ENCODE measurements around the gene ING5.

The ING5 gene

DNA sequence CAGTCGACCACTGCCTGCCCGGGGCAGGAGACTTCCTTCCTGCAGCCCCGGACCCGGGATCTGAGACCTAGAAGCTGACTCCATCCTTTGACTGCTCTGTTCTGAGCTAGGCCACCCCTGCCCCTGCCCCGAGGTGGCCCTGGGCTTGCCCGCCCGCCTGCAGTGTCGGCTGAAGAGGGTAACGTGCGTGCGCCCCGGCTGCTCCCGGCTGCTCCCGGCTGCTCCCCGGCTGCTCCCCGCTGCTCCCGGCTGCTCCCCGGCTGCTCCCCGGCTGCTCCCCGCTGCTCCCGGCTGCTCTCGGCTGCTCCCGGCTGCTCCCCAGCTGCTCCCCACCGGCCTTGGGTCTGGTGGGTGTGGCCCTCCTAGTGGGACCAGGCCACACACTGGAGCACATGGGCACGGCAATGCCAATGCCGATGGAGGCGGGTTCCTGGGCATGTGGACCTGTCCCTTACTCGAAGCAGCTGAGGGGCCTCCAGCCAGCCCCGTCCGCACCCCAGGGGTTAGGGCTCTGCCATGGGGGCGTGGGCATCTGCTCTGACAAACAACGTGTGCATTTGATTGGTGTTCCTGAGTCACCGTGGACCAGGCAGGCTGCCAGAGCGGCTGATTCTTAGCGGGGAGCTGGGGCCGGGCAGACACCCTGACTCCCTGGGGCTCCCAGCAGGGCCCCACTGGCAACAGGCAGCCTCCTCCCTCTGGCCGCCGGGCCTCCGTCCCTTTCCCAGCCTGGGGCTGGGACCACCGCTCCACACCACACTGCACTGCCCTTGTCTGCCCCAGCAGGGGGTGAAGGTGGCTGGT is 72.8 kb downstream of the ING5 start:
- H3K4me2 ChIP-seq (ENCODE audit: low read depth, low read length, poor library complexity, severe bottlenecking) = no peak overlapping the region
- H3K9ac ChIP-seq (ENCODE audit: low read length) = no peak overlapping the region
- no peaks in the 10 kb centered on the region for H3K9me2 ChIP-seq (replicated peaks; ENCODE audit: insufficient read depth, low read length)
- H3K36me3 ChIP-seq (ENCODE audit: low read length) = no peaks in the 10 kb centered on the region
- no peak overlapping the region for H3K27ac ChIP-seq (ENCODE audit: low read depth, low read length)
- H3F3A ChIP-seq (ENCODE audit: insufficient read depth) = no peaks in the 10 kb centered on the region
- TF ChIP-seq EZH2phosphoT487 (conservative IDR thresholded peaks at IDR 0.05; ENCODE audit: low read length) = no peak
- H3K79me2 ChIP-seq (ENCODE audit: insufficient read depth, low read length) = no peaks in the 10 kb centered on the region
- H2AFZ ChIP-seq (ENCODE audit: low read depth, low read length, severe bottlenecking) = no peak overlapping the region
- no peaks in the 10 kb centered on the region for H4K20me1 ChIP-seq (ENCODE audit: low read depth, low read length)
- no peak overlapping the region for H3K4me3 ChIP-seq (ENCODE audit: insufficient read depth, low read length, poor library complexity, severe bottlenecking)
- H3K9me3 ChIP-seq (ENCODE audit: insufficient read depth, low read length) = no peaks in the 10 kb centered on the region
- H3K27me3 ChIP-seq (ENCODE audit: low read length) = no peaks in the 10 kb centered on the region

DNA sequence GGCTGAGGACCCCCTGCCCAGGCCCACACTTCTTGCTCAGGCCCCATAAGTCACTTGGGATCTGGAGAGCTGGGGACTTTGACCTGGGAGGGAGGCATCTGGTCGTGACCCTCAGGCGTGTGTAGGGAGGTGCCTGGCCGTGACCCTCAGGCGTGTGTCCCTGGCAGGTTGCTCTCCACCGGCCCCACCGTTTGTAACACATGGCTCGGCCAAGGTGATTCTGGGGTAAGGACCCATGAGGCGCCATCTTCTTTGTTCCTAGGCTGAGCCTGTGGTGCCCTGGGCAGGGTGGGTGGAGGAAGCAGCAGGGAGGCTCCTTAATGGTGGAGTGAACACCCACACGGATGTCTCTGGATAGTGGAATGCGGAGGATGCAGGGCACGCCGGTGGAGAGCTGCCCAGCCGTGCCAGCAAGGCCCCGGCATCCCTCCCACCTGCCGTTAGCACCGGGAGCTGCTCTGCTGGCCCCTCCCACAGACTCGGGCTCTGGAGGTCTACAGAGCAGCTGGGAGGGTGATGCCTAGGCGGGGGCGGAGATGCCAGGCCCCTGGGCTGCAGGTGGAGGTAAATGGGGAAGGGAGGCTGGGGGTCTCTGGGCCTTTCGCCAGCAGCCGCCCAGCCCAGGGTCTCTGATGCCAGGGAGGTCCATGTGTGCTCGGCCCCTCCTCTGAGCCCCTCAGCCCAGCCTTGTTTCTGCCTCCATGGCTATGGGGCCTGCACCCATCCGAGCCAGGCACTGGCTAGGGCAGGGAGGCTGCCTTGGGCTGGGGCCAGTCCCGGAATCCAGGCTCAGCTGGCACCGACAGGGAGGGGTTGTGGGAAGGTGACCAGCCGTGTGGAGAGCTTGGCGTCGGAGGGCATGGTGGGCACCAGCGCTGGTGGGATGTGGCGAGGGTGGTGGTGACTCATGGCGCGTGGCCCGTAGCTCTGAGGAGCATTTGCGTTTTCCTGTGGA is 73.7 kb downstream of the ING5 start:
- Histone ChIP-seq H3K4me2 (ENCODE audit: low read depth, low read length, poor library complexity, severe bottlenecking) (no peak overlapping the region), H3K79me2 (ENCODE audit: insufficient read depth, low read length) (no peaks in the 10 kb centered on the region), H3K9me3 (ENCODE audit: insufficient read depth, low read length) (no peaks in the 10 kb centered on the region), H3K9ac (ENCODE audit: low read length) (no peak overlapping the region), H3K36me3 (ENCODE audit: low read length) (no peaks in the 10 kb centered on the region), H3K9me2 (replicated peaks; ENCODE audit: insufficient read depth, low read length) (no peaks in the 10 kb centered on the region), H4K20me1 (ENCODE audit: low read depth, low read length) (no peaks in the 10 kb centered on the region), H3K27ac (ENCODE audit: low read depth, low read length) (no peak overlapping the region), H3K27me3 (ENCODE audit: low read length) (no peaks in the 10 kb centered on the region), H2AFZ (ENCODE audit: low read depth, low read length, severe bottlenecking) (no peak overlapping the region), H3F3A (ENCODE audit: insufficient read depth) (no peaks in the 10 kb centered on the region), H3K4me3 (ENCODE audit: insufficient read depth, low read length, poor library complexity, severe bottlenecking) (no peak overlapping the region)
- TF ChIP-seq, protein P1, sequence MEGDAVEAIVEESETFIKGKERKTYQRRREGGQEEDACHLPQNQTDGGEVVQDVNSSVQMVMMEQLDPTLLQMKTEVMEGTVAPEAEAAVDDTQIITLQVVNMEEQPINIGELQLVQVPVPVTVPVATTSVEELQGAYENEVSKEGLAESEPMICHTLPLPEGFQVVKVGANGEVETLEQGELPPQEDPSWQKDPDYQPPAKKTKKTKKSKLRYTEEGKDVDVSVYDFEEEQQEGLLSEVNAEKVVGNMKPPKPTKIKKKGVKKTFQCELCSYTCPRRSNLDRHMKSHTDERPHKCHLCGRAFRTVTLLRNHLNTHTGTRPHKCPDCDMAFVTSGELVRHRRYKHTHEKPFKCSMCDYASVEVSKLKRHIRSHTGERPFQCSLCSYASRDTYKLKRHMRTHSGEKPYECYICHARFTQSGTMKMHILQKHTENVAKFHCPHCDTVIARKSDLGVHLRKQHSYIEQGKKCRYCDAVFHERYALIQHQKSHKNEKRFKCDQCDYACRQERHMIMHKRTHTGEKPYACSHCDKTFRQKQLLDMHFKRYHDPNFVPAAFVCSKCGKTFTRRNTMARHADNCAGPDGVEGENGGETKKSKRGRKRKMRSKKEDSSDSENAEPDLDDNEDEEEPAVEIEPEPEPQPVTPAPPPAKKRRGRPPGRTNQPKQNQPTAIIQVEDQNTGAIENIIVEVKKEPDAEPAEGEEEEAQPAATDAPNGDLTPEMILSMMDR (IDR thresholded peaks at IDR 0.05; ENCODE audit: insufficient read depth, low read length, poor library complexity, severe bottlenecking) = no peak
- TF ChIP-seq EZH2phosphoT487 (conservative IDR thresholded peaks at IDR 0.05; ENCODE audit: low read length) = no peak

GRCh38 chr2:241776336-241777169 is 74.7 kb downstream of the ING5 start, which contains the start of gene GAL3ST2:
GAL3ST2 (plus strand) TSS chr2:241776822; CDS start chr2:241776956, 134 bp downstream.
- no peak within 1 kb of the TSS for H2AFZ ChIP-seq (ENCODE audit: low read depth, low read length, severe bottlenecking)
- H3K9me3 ChIP-seq (ENCODE audit: insufficient read depth, low read length) = no peaks in the 10 kb centered on the region; the same call in 1 of the 2 replicates
- H4K20me1 ChIP-seq (ENCODE audit: low read depth, low read length) = no peaks in the 10 kb centered on the region
- no peak within 1 kb of the TSS for H3K4me3 ChIP-seq (ENCODE audit: insufficient read depth, low read length, poor library complexity, severe bottlenecking)
- H3K9me2 ChIP-seq (replicated peaks; ENCODE audit: insufficient read depth, low read length) = no peaks in the 10 kb centered on the region
- H3K79me2 ChIP-seq (ENCODE audit: insufficient read depth, low read length) = no peaks in the 10 kb centered on the region
- no peak within 1 kb of the TSS for H3K9ac ChIP-seq (ENCODE audit: low read length)
- H3K27me3 ChIP-seq (ENCODE audit: low read length) = no peaks in the 10 kb centered on the region
- H3F3A ChIP-seq (ENCODE audit: insufficient read depth) = no peaks in the 10 kb centered on the region
- no peak within 1 kb of the TSS for H3K27ac ChIP-seq (ENCODE audit: low read depth, low read length)
- H3K36me3 ChIP-seq (ENCODE audit: low read length) = no peaks in the 10 kb centered on the region
- H3K4me2 ChIP-seq (ENCODE audit: low read depth, low read length, poor library complexity, severe bottlenecking) = no peak within 1 kb of the TSS
- TF ChIP-seq, protein P1 (IDR thresholded peaks at IDR 0.05; ENCODE audit: insufficient read depth, low read length, poor library complexity, severe bottlenecking) = no peak
- no peak for TF ChIP-seq EZH2phosphoT487 (conservative IDR thresholded peaks at IDR 0.05; ENCODE audit: low read length)
